Thyroid gland (tissue), 4 donors: ENCODE data around the gene GHDC. TPM values are rescaled to one million over a fixed set of nuclear protein-coding genes. Genes with fewer than 3 reads are reported as not detected.
A peak's percentile ranks its signal among the peaks of the same experiment; 100 is the strongest.
"Not testable (repeated sequence)": the region's sequence is repeated elsewhere in the genome, so short reads cannot be mapped to it uniquely, and the experiment has no call there.

Experiments used
- DNase-seq, 2 donors: peaks; one replicate each; pipeline ENCODE4 v3.0.0-alpha.2; 2019
- H3K27ac ChIP-seq, 3 donors: fragments of 200-600 bp; sonication (generic); 1 replicate in 2 of 3; 2 replicates in 1 of 3; pipeline ENCODE4 v1.5.1; 2016 to 2019; ENCODE audit warnings: mild to moderate bottlenecking in 1 of 3, moderate library complexity in 1 of 3
- H3K27me3 ChIP-seq: fragments of 200-600 bp; sonication (generic); one replicate; pipeline ENCODE4 v1.5.1; 2019
- H3K36me3 ChIP-seq, 2 donors: fragments of 200-600 bp; sonication (generic); one replicate each; pipeline ENCODE4 v1.5.1; 2016 to 2019
- H3K4me1 ChIP-seq, 2 donors: fragments of 200-600 bp; sonication (generic); one replicate each; pipeline ENCODE4 v1.5.1; 2017 to 2019
- H3K4me3 ChIP-seq, 3 donors: fragments of 200-600 bp; sonication (generic); replicated peaks in 1 of 3; 1 replicate in 2 of 3; 2 replicates in 1 of 3; pipeline ENCODE4 v1.5.1; 2016; ENCODE audit warnings: mild to moderate bottlenecking in 1 of 3
- H3K9me3 ChIP-seq: fragments of 200-600 bp; sonication (generic); one replicate; pipeline ENCODE4 v1.5.1; 2017
- CTCF ChIP-seq, 6 experiments: fragments of 200-600 bp in 3 of 6; fragments of 450-650 bp in 3 of 6; sonication (generic) in 3 of 6; IDR thresholded peaks; one replicate each; pipeline ENCODE4 v1.5.1; 2016 to 2019; ENCODE audit warnings: antibody characterized with exemption in 6 of 6, mild to moderate bottlenecking in 2 of 6, inconsistent platforms in 1 of 6, moderate library complexity in 1 of 6
- POLR2A ChIP-seq, 2 donors: fragments of 450-650 bp; IDR thresholded peaks; one replicate each; pipeline ENCODE4 v1.6.1; 2017; ENCODE audit warnings: antibody characterized with exemption in 2 of 2, mild to moderate bottlenecking in 2 of 2, moderate library complexity in 1 of 2
- WGBS, 2 donors: methylation state at CpG; one replicate each; pipeline ENCODE4 v1.1.5; 2017; 5-methylcytosine and 5-hydroxymethylcytosine counted together
- intact Hi-C: fragments of 100-400 bp; cut with DNase I; formaldehyde crosslinking; loops from one replicate; pipeline ENCODE4 v1.15.1; 2023
- total RNA-seq, 4 donors: library from RNA; depleted of rRNA; stranded (reverse); fragments of >200 nt; gene quantifications; one replicate each; pipeline ENCODE4 v1.2.3, GENCODE V29; 2016

The GHDC gene
- total RNA-seq, 4 donors from 2014 or later = 48.4 to 254 (median 95.9) TPM

DNA sequence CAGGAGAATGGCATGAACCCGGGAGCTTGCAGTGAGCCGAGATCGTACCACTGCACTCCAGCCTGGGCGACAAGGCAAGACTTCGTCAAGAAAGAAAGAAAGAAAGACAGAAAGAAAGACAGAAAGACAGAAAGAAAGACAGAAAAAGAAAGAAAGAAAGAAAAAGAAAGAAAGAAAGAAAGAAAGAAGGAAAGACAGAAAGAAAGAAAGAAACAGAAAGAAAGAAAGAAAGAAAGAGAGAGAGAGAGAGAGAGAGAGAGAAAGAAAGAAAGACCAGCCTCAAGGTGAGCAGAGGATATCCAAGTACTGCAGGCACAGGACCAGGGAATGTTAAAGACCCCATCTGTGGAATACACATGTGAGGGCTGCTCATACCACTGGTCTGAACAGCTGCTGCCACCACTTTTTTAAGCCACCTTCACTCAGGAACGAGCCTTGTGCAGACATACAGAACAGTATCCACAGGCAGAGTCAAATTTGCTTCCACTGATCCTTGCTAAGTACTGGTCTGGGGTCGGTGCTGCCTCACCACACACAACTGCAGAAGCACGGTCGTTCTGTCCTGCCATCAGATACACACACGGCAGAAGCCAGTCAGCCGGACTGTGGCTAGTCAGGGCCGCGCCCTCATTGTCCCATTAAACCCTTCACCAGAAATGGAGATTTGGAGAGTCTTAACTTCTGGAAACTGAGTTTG lies 47.2 kb downstream of the GHDC start:
- 87 to 88% methylated on average over 13 of the region's 13 CpGs for WGBS, 2 donors
- TF ChIP-seq POLR2A (IDR thresholded peaks at IDR 0.05) (no peak), CTCF (IDR thresholded peaks at IDR 0.05) (no peak)
- no peaks in the 10 kb centered on the region for H3K27me3 ChIP-seq
- DNase-seq = no peak
- H3K4me3 ChIP-seq = no peak overlapping the region
- peaks cover 0 to 5% of the 10 kb centered on the region in 2 donors for H3K36me3 ChIP-seq
- intact Hi-C loops = no loop called here
- no peak overlapping the region for H3K27ac ChIP-seq
- H3K4me1 ChIP-seq = peaks cover 4 to 18% of the 10 kb centered on the region in 2 donors
- H3K9me3 ChIP-seq = no peaks in the 10 kb centered on the region

DNA sequence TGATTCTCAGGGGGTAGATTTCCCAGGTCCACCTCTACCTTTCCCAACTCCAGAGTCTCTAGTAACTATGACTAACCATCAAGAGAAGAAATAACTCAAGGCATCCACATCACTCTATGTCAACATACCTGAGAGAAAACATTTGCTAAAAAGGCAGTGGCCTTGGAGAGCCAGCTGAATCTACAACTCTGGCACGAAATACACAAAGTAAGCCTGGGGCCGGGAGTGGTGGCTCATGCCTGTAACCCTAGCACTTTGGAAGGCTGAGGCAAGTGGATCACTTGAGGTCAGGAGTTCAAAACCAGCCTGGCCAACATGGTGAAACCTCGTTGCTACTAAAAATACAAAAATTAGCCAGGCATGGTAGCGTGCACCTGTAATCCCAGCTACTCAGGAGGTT lies 51.2 kb downstream of the GHDC start:
- 74 to 81% methylated on average over 4 of the region's 4 CpGs for WGBS, 2 donors
- H3K27ac ChIP-seq, H3K27me3 ChIP-seq, intact Hi-C loops, DNase-seq, H3K36me3 ChIP-seq, H3K9me3 ChIP-seq, H3K4me3 ChIP-seq: not testable (repeated sequence)
- peaks cover 15 to 49% of the 10 kb centered on the region in 2 donors for H3K4me1 ChIP-seq

DNA sequence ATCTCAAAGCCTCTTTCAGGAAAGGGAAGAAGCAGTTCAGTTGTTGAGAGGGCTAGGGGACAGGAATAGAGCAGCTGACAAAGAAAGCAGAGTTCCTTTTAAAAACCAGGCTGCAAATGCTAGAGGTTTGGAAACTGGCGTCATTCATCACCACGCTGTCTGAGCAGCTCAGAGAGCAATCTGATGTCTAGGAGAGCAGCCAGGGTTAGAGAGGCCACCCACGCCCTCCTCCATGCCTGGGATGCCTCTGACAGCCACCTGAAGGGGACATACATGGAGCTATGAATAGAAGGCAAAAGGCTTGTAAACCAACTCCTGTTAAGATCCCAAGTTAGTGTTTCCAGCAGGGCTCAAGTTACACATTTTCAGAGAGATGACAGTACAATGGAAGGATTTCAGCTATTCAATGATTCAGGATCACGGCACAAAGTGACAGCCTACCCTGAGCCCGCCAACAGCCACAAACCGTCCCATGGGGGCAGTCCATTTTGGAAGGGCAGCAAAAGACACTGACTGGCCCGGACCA lies 51.9 kb downstream of the GHDC start:
- H3K27me3 ChIP-seq = no peaks in the 10 kb centered on the region
- no peaks in the 10 kb centered on the region for H3K9me3 ChIP-seq
- intact Hi-C loops = no loop called here
- TF ChIP-seq CTCF (IDR thresholded peaks at IDR 0.05) (no peak), POLR2A (IDR thresholded peaks at IDR 0.05) (no peak)
- no peak overlapping the region for H3K4me3 ChIP-seq
- 40 to 66% methylated on average over 6 to 7 of the region's 7 CpGs for WGBS, 2 donors
- H3K36me3 ChIP-seq = peaks cover 5% of the 10 kb centered on the region in 2 donors
- DNase-seq = peak; percentile 47 to 52
- peaks cover 15 to 52% of the 10 kb centered on the region in 2 donors for H3K4me1 ChIP-seq
- H3K27ac ChIP-seq = no peak overlapping the region

- Histone ChIP-seq H3K27me3 (no peaks in the 10 kb centered on the region), H3K4me3 (no peak overlapping the region), H3K4me1 (peaks cover 18 to 61% of the 10 kb centered on the region in 2 donors), H3K27ac (no peak overlapping the region), H3K36me3 (peaks cover 5% of the 10 kb centered on the region in 2 donors), H3K9me3 (no peaks in the 10 kb centered on the region)
- no peak for DNase-seq
- 76 to 79% methylated on average over 8 of the region's 8 CpGs for WGBS, 2 donors
- no peak for TF ChIP-seq POLR2A (IDR thresholded peaks at IDR 0.05)
- TF ChIP-seq CTCF (IDR thresholded peaks at IDR 0.05) = no peak
- intact Hi-C loops = no loop called here
Observed at GRCh38 chr17:42141382-42141781, 52.9 kb downstream of the GHDC start.

GRCh38 chr17:42140690-42141089 lies 53.6 kb downstream of the GHDC start:
- H3K27me3 ChIP-seq, H3K27ac ChIP-seq, H3K36me3 ChIP-seq, DNase-seq, intact Hi-C loops, H3K4me3 ChIP-seq, H3K9me3 ChIP-seq: not testable (repeated sequence)
- H3K4me1 ChIP-seq = peaks cover 25 to 67% of the 10 kb centered on the region in 2 donors
- WGBS, 2 donors = 94 to 100% methylated on average over 7 of the region's 7 CpGs

Other genes starting within 250 kb of the GHDC start
- gene CNP, start 227.7 kb downstream of the GHDC start, total RNA-seq = 10 to 100 TPM; 41.8 to 65.2 (median 53.8) TPM
- gene DNAJC7, start 177.1 kb downstream of the GHDC start, total RNA-seq = 10 to 100 TPM; 62.6 to 84.0 (median 65.6) TPM
- gene NKIRAS2, start 174.4 kb downstream of the GHDC start, total RNA-seq = 10 to 100 TPM; 23.6 to 34.6 (median 26.6) TPM
- gene C17orf113, start 143.9 kb downstream of the GHDC start, total RNA-seq = 1 to 10 TPM; 1.2 to 3.7 (median 2.1) TPM
- under 1 TPM in 2 of 4 donors, not detected in 2; 0.22 to 0.54 TPM for gene ZNF385C, start 96.0 kb downstream of the GHDC start, total RNA-seq
- gene DHX58, start 81.8 kb downstream of the GHDC start, total RNA-seq = 10 to 100 TPM in 2 of 4 donors, 1 to 10 TPM in 2; 6.4 to 12.9 (median 9.7) TPM
- 10 to 100 TPM; 14.2 to 37.9 (median 23.3) TPM for gene KAT2A, start 73.1 kb downstream of the GHDC start, total RNA-seq
- gene HSPB9, start 71.7 kb downstream of the GHDC start, total RNA-seq = under 1 TPM in 1 of 4 donors, not detected in 3; 0.33 TPM
- 100 to 1,000 TPM; 116 to 208 (median 147) TPM for gene RAB5C, start 39.5 kb downstream of the GHDC start, total RNA-seq
- gene KCNH4, start 13.4 kb downstream of the GHDC start, total RNA-seq = not detected
- gene HCRT, start 9.0 kb downstream of the GHDC start, total RNA-seq = not detected
- gene STAT5B, start 81.9 kb upstream of the GHDC start, total RNA-seq = 10 to 100 TPM; 57.6 to 72.6 (median 63.3) TPM
- 10 to 100 TPM; 31.9 to 46.1 (median 34.0) TPM for gene STAT5A, start 94.0 kb upstream of the GHDC start, total RNA-seq
- gene STAT3, start 193.9 kb upstream of the GHDC start, total RNA-seq = 100 to 1,000 TPM; 147 to 292 (median 206) TPM
- gene CAVIN1, start 228.8 kb upstream of the GHDC start, total RNA-seq = 100 to 1,000 TPM; 173 to 199 (median 187) TPM